ENCODE data around the gene APC.

DNA sequence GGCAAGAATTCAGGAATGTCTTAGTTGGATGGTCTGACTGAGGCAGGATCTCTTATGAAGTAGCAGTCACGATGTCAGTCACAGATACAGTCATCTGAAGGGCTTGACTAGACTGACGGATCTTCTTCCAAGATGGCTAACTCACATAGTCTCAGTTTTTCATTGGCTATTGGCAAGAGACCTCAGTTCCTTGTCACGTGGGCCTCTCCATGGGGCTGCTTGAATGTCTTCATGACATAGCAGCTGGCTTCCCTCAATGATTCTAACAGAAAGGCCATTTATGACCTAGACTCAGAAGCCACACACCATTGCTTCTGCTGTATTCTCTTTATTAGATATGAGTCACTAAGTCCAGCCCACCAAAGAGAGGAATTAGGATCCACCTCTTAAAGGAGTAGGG, 4.7 kb downstream of the APC start:
- no peak for TF ChIP-seq ZNF414 (CRISPR knock-in tag; IDR thresholded peaks at IDR 0.05)
- no peak for TF ChIP-seq RFX5 (IDR thresholded peaks at IDR 0.05; ENCODE audit: low read depth, low read length)
- no peak for TF ChIP-seq RBM22 (optimal IDR thresholded peaks at IDR 0.05; ENCODE audit: low read length)
- no peak for TF ChIP-seq ZNF18 (CRISPR knock-in tag; IDR thresholded peaks at IDR 0.05; ENCODE audit: insufficient replicate concordance)
- no peak for TF ChIP-seq JUNB (CRISPR knock-in tag; IDR thresholded peaks at IDR 0.05; ENCODE audit: borderline replicate concordance)
- no peak for TF ChIP-seq DMTF1 (CRISPR knock-in tag; IDR thresholded peaks at IDR 0.05)
- TF ChIP-seq HNF4G (IDR thresholded peaks at IDR 0.05; ENCODE audit: borderline replicate concordance, low read depth, low read length): no peak
- TF ChIP-seq HNF4G (CRISPR knock-in tag; IDR thresholded peaks at IDR 0.05; ENCODE audit: borderline replicate concordance, low read depth): no peak
- TF ChIP-seq, protein P1, sequence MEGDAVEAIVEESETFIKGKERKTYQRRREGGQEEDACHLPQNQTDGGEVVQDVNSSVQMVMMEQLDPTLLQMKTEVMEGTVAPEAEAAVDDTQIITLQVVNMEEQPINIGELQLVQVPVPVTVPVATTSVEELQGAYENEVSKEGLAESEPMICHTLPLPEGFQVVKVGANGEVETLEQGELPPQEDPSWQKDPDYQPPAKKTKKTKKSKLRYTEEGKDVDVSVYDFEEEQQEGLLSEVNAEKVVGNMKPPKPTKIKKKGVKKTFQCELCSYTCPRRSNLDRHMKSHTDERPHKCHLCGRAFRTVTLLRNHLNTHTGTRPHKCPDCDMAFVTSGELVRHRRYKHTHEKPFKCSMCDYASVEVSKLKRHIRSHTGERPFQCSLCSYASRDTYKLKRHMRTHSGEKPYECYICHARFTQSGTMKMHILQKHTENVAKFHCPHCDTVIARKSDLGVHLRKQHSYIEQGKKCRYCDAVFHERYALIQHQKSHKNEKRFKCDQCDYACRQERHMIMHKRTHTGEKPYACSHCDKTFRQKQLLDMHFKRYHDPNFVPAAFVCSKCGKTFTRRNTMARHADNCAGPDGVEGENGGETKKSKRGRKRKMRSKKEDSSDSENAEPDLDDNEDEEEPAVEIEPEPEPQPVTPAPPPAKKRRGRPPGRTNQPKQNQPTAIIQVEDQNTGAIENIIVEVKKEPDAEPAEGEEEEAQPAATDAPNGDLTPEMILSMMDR (CRISPR knock-in tag; IDR thresholded peaks at IDR 0.05): no peak
